ENCODE data around the gene MORF4L1.

GRCh38 chr15:78872972-78873792, 492 bp downstream of the MORF4L1 start:
- peak in 1 of 2 donors; percentile 23 for TF ChIP-seq CTCF (IDR thresholded peaks at IDR 0.05)
- TF ChIP-seq POLR2A (IDR thresholded peaks at IDR 0.05): peak in 1 of 2 donors; percentile 77
